Prostate gland (tissue), 2 donors: Measurements from ENCODE around the gene EML4. TPM values are rescaled to one million over a fixed set of nuclear protein-coding genes. Genes with fewer than 3 reads are reported as not detected.

Experiments
- DNase-seq: peaks from one replicate; pipeline ENCODE4 v3.0.0-alpha.2; 2019; ENCODE audit warnings: low spot score
- H3K27ac ChIP-seq, 2 donors: fragments of 200-600 bp; sonication (generic); 2 replicates each; pipeline ENCODE4 v1.5.1; 2017 to 2019
- H3K27me3 ChIP-seq: fragments of 200-600 bp; sonication (generic); replicated peaks from 2 replicates; pipeline ENCODE4 v1.5.1; 2019; ENCODE audit not compliant: insufficient read depth
- H3K36me3 ChIP-seq, 2 donors: fragments of 200-600 bp; sonication (generic); 1 replicate in 1 of 2; 2 replicates in 1 of 2; pipeline versions ENCODE4 v1.5.1 to v1.8.1; 2017 to 2019
- H3K4me1 ChIP-seq: fragments of 200-600 bp; sonication (generic); replicated peaks from 2 replicates; pipeline ENCODE4 v1.5.1; 2019
- H3K4me3 ChIP-seq, 2 donors: fragments of 200-600 bp; sonication (generic); 2 replicates each; pipeline ENCODE4 v1.5.1; 2017 to 2019
- H3K9me3 ChIP-seq: fragments of 200-600 bp; sonication (generic); 2 replicates; pipeline ENCODE4 v1.5.1; 2017
- POLR2A ChIP-seq: fragments of 450-650 bp; IDR thresholded peaks from one replicate; pipeline ENCODE4 v1.6.1; 2016; ENCODE audit warnings: antibody characterized with exemption, mild to moderate bottlenecking
- POLR2AphosphoS5 ChIP-seq: sonication (generic); formaldehyde crosslinking; IDR thresholded peaks from one replicate; pipeline ENCODE4 v1.6.1; 2017; ENCODE audit warnings: antibody characterized with exemption
- WGBS: methylation state at CpG from one replicate; pipeline ENCODE4 v1.1.5; 2018; 5-methylcytosine and 5-hydroxymethylcytosine counted together
- intact Hi-C: fragments of 100-400 bp; cut with DNase I; formaldehyde crosslinking; loops from one replicate; pipeline ENCODE4 v1.14.2; 2022
- total RNA-seq, 2 donors: library from RNA; depleted of rRNA; stranded (reverse); fragments of >200 nt; gene quantifications; one replicate each; pipeline ENCODE4 v1.1.0, GENCODE V29; 2016
- TF ChIP-seq, protein P1 (sequence below), 4 experiments: fragments of 200-600 bp in 2 of 4; fragments of 450-650 bp in 2 of 4; sonication (generic) in 2 of 4; IDR thresholded peaks; 1 replicate in 3 of 4; 2 replicates in 1 of 4; pipeline ENCODE4 v1.5.1; 2016 to 2019; ENCODE audit warnings: antibody characterized with exemption in 4 of 4, mild to moderate bottlenecking in 2 of 4, moderate library complexity in 2 of 4

The EML4 gene
- total RNA-seq, 2 donors from 2014 or later: 26.3 to 38.2 TPM

DNA sequence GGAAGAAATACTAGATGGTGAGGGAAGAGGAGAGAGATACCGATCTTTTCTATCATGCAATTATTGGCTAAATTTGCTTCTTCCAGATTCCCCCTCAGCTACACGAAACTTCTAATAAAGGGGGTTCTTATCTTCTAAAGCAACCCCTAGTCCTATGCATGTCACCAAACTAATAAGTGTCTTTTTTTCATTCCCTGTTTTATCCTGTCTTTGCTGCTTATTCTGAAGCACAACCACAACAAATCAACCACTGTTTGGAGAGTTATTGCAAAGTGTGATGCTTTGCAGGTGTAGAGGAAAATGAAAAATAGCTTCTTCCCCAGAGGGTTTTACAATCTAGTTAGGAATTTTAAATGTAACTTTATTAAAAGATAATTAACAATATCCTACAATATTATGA is 60.8 kb downstream of the EML4 start:
- Histone ChIP-seq H3K4me1 (no peaks in the 10 kb centered on the region), H3K36me3 (no peaks in the 10 kb centered on the region), H3K27ac (no peak overlapping the region), H3K9me3 (no peaks in the 10 kb centered on the region), H3K27me3 (no peaks in the 10 kb centered on the region), H3K4me3 (no peak overlapping the region)
- 95% methylated on average over 2 of the region's 2 CpGs for whole genome bisulfite sequencing
- intact Hi-C loops: no loop called here
- no peak for TF ChIP-seq POLR2A
- TF ChIP-seq, protein P1, sequence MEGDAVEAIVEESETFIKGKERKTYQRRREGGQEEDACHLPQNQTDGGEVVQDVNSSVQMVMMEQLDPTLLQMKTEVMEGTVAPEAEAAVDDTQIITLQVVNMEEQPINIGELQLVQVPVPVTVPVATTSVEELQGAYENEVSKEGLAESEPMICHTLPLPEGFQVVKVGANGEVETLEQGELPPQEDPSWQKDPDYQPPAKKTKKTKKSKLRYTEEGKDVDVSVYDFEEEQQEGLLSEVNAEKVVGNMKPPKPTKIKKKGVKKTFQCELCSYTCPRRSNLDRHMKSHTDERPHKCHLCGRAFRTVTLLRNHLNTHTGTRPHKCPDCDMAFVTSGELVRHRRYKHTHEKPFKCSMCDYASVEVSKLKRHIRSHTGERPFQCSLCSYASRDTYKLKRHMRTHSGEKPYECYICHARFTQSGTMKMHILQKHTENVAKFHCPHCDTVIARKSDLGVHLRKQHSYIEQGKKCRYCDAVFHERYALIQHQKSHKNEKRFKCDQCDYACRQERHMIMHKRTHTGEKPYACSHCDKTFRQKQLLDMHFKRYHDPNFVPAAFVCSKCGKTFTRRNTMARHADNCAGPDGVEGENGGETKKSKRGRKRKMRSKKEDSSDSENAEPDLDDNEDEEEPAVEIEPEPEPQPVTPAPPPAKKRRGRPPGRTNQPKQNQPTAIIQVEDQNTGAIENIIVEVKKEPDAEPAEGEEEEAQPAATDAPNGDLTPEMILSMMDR (IDR thresholded peaks at IDR 0.05): no peak
- no peak for DNase-seq

DNA sequence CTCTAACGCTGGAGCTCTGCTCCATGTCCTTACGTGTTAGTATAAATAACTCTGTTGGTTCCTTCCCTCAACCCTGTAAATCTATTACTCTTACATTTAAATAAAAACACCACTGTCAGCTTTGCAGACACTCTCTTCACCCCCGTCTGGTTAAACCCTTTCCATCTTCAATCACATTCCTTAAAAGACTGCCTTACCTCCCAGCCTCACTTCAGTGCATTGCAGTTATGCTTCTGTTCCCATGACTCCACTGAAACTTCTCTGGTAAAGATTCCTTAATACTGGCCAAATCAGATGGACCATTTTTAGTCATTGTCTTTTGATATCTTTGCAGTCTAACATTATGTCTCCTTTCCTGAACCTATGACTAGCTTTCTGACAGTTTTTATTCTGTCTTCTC is 61.7 kb downstream of the EML4 start:
- no peaks in the 10 kb centered on the region for H3K9me3 ChIP-seq
- no peaks in the 10 kb centered on the region for H3K36me3 ChIP-seq
- no peaks in the 10 kb centered on the region for H3K4me1 ChIP-seq
- TF ChIP-seq POLR2AphosphoS5: no peak
- TF ChIP-seq POLR2A: no peak
- TF ChIP-seq, protein P1 (IDR thresholded peaks at IDR 0.05): no peak
- WGBS: 85% methylated on average over 3 of the region's 3 CpGs
- H3K27ac ChIP-seq: no peak overlapping the region
- intact Hi-C loops: no loop called here
- H3K4me3 ChIP-seq: no peak overlapping the region
- H3K27me3 ChIP-seq: no peaks in the 10 kb centered on the region
- DNase-seq: no peak

DNA sequence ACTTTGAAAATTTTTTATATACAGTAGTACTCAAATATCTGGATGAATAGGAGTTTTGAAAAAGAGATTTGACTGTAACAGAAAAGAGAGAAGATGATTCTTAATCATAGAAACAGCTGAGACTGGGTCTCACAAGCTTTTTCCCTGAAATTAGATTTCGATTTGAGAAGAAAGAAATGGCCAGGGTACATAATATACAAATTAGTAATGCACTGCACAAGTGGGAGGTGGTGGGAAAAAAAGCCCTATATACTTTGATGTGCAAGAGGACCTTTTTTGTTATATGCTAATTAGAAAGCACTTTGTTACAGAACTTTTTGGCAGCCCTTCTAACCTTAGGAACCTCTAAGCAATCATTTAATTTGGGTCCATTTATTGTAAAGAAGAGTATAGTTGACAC is 62.9 kb downstream of the EML4 start:
- WGBS: 85% methylated on average over 1 of the region's 1 CpG

DNA sequence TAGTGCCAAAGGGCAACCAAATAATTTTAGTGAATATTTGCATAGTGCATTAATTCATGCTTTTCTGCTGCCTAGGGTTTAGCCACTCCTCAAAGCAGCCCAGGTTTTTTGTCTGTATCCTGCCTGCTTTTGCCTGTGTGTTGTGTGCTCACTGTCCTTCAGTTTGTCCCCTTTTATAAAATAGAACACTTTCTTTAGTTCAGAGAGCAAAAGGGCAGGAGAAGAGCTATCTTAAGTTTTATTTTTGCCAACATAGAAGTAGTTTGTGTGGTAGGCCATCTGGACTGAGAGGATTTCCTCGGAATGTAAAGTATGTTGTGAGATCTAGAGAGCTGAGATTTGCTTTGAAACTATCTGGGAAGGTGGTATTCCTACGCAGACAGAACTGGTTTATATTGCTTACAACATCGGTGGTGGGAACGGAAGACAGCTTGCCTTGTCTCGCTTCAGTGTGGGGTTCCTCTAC is 64.9 kb downstream of the EML4 start:
- no peak for DNase-seq
- Histone ChIP-seq H3K4me1 (no peaks in the 10 kb centered on the region), H3K9me3 (no peaks in the 10 kb centered on the region), H3K4me3 (no peak overlapping the region), H3K27me3 (no peaks in the 10 kb centered on the region), H3K27ac (no peak overlapping the region), H3K36me3 (no peaks in the 10 kb centered on the region)
- intact Hi-C loops: no loop called here
- TF ChIP-seq POLR2A (no peak), POLR2AphosphoS5 (no peak)
- TF ChIP-seq, protein P1 (IDR thresholded peaks at IDR 0.05): no peak
- WGBS: 64% methylated on average over 5 of the region's 5 CpGs

More for the DNA sequence above, 62.9 kb downstream of the EML4 start:
- no peak for TF ChIP-seq POLR2A
- TF ChIP-seq, protein P1 (IDR thresholded peaks at IDR 0.05): no peak
- no peak for TF ChIP-seq POLR2AphosphoS5
- intact Hi-C loops: no loop called here
- Histone ChIP-seq H3K27me3 (no peaks in the 10 kb centered on the region), H3K4me1 (no peaks in the 10 kb centered on the region), H3K36me3 (no peaks in the 10 kb centered on the region), H3K4me3 (no peak overlapping the region), H3K27ac (no peak overlapping the region), H3K9me3 (no peaks in the 10 kb centered on the region)
- DNase-seq: no peak

DNA sequence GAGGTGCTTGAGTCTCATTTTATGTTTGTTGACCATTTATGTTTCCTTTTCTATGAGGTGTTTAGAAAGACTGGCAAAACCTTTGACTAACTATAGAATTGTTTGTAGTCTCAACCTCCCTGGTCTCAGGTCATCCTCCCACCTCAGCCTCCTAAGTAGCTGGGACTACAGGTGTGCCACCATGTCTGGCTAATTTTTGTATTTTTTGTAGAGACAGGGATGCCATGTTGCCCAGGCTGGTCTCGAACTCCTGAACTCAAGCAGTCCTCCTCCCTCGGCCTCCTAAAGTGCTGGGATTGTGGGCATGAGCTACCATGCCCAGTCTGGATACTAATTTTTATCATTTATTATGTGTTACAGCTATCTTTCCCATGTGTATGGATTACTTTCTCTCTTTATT is 67.8 kb downstream of the EML4 start:
- H3K36me3 ChIP-seq: no peaks in the 10 kb centered on the region
- DNase-seq: no peak
- 100% methylated on average over 2 of the region's 2 CpGs for WGBS
- intact Hi-C loops: loop anchor here (5.0 kb wide), 1 partner anchor 140 kb away; no protein-coding TSS in a partner anchor
- H3K4me1 ChIP-seq: no peaks in the 10 kb centered on the region
- no peaks in the 10 kb centered on the region for H3K9me3 ChIP-seq
- H3K27ac ChIP-seq: no peak overlapping the region
- H3K4me3 ChIP-seq: no peak overlapping the region
- TF ChIP-seq POLR2A (no peak), POLR2AphosphoS5 (no peak)
- TF ChIP-seq, protein P1 (IDR thresholded peaks at IDR 0.05): no peak
- no peaks in the 10 kb centered on the region for H3K27me3 ChIP-seq
